Fibroblast of upper back skin (primary cell): ENCODE data around the gene CTCFL.
"Not testable (repeated sequence)": the region's sequence is repeated elsewhere in the genome, so short reads cannot be mapped to it uniquely, and the experiment has no call there.

ENCODE experiments used
- DNase-seq: peaks from one replicate; pipeline ENCODE4 v3.0.0-alpha.2; 2013

The CTCFL gene

GRCh38 chr20:57536120-57536708, 11.3 kb upstream of the CTCFL start:
- DNase-seq: no peak

- DNase-seq: no peak
Measured at GRCh38 chr20:57535297-57535696, 10.4 kb upstream of the CTCFL start.

GRCh38 chr20:57532104-57532503, 7.2 kb upstream of the CTCFL start:
- DNase-seq: no peak

- no peak for DNase-seq
Measured at GRCh38 chr20:57530327-57530981, 5.5 kb upstream of the CTCFL start.

- no peak for DNase-seq
Measured at GRCh38 chr20:57529810-57530209, 4.9 kb upstream of the CTCFL start.

GRCh38 chr20:57529160-57529585, 4.2 kb upstream of the CTCFL start:
- DNase-seq: no peak

- DNase-seq: no peak
Measured at GRCh38 chr20:57528148-57528547, 3.2 kb upstream of the CTCFL start.

GRCh38 chr20:57527728-57528127, 2.8 kb upstream of the CTCFL start:
- DNase-seq: no peak

GRCh38 chr20:57526885-57527460, 2.0 kb upstream of the CTCFL start:
- no peak for DNase-seq

- no peak for DNase-seq
Measured at GRCh38 chr20:57526087-57526884, 1.3 kb upstream of the CTCFL start.

- no peak for DNase-seq
Measured at GRCh38 chr20:57525328-57526086, 567 bp upstream of the CTCFL start.

GRCh38 chr20:57523782-57524181, 1.2 kb downstream of the CTCFL start:
- no peak for DNase-seq

GRCh38 chr20:57522380-57523140, 2.4 kb downstream of the CTCFL start:
- no peak for DNase-seq

GRCh38 chr20:57517904-57518303, 7.0 kb downstream of the CTCFL start:
- DNase-seq: no peak

- DNase-seq: peak; percentile 47
Measured at GRCh38 chr20:57514273-57514751, 10.6 kb downstream of the CTCFL start.

GRCh38 chr20:57513199-57513598, 11.7 kb downstream of the CTCFL start:
- DNase-seq: no peak

GRCh38 chr20:57512432-57512831, 12.5 kb downstream of the CTCFL start:
- no peak for DNase-seq

GRCh38 chr20:57511709-57512108, 13.2 kb downstream of the CTCFL start:
- not testable (repeated sequence) for DNase-seq

- DNase-seq: peak; percentile 11
Measured at GRCh38 chr20:57509665-57510237, 15.2 kb downstream of the CTCFL start.

- DNase-seq: no peak
Measured at GRCh38 chr20:57508831-57509230, 16.1 kb downstream of the CTCFL start.

GRCh38 chr20:57508381-57508780, 16.6 kb downstream of the CTCFL start:
- DNase-seq: no peak

GRCh38 chr20:57507477-57507876, 17.5 kb downstream of the CTCFL start:
- peak; percentile 35 for DNase-seq
